ENCODE measurements around the gene CACNA1I. TPM values are rescaled to one million over a fixed set of nuclear protein-coding genes. Genes with fewer than 3 reads are reported as not detected.

The CACNA1I gene
- total and polyA plus RNA-seq, 2 donors (not counting 3 experiments of a cell fraction or from before 2014, with no cell fraction given): not detected

DNA sequence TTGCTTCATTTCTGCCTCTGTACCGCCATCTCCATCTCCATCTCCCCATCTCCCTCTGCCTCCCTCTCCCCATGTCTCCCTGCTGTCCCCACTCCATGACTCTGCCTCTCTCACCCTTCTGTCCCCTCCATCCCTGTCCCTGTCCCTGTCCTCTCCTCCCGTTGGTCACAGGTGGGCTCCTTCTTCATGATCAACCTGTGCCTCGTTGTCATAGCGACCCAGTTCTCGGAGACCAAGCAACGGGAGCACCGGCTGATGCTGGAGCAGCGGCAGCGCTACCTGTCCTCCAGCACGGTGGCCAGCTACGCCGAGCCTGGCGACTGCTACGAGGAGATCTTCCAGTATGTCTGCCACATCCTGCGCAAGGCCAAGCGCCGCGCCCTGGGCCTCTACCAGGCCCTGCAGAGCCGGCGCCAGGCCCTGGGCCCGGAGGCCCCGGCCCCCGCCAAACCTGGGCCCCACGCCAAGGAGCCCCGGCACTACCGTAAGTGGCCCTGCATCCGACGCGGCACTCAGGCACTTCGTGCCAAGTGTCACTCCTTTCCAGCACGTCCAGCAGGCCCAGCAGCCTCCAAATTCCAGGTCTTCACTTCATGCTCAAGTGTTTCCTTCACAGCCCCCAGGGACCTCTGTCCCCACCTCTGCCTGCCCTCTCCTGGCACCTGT, 76.0 kb downstream of the CACNA1I start:
- no peak for DNase-seq (ENCODE audit: low read depth, low spot score)
- intact Hi-C loops (cut with micrococcal nuclease) (no loop called here), dilution Hi-C loops (cut with MboI; ENCODE audit: extremely low pct_ligation_motif_present, low sequenced_read_pairs) (no loop called here)
- Histone ChIP-seq H3K27ac (ENCODE audit: insufficient read depth, low read depth, low read length) (no peak overlapping the region), H3K4me2 (ENCODE audit: insufficient read depth, low read length) (no peak overlapping the region), H2AFZ (ENCODE audit: low read depth, low read length) (no peak overlapping the region), H3K9me3 (replicated peaks; ENCODE audit: control insufficient read depth, insufficient read depth, low read length) (no peaks in the 10 kb centered on the region), H3K4me1 (ENCODE audit: control insufficient read depth, extremely low read depth, insufficient read depth, low read length) (no peaks in the 10 kb centered on the region), H3K9ac (replicated peaks; ENCODE audit: extremely low read depth, insufficient read depth, low read length) (no peak overlapping the region), H3K4me3 (replicated peaks in 1 of 3; ENCODE audit: insufficient read depth in 1 of 3, low read depth in 1 of 3, low read length in 3 of 3) (no peak overlapping the region), H3K36me3 (ENCODE audit: control insufficient read depth in 2 of 2, extremely low read depth in 1 of 2, insufficient read depth in 2 of 2, low read length in 2 of 2) (no peaks in the 10 kb centered on the region), H4K20me1 (replicated peaks; ENCODE audit: control insufficient read depth, extremely low read depth, insufficient read depth, low read length) (no peaks in the 10 kb centered on the region), H3K27me3 (ENCODE audit: control insufficient read depth in 2 of 2, insufficient read depth in 2 of 2, low read length in 2 of 2) (peaks cover 0 to under 1% of the 10 kb centered on the region in 2 experiments), H3K9me1 (replicated peaks; ENCODE audit: control insufficient read depth, extremely low read depth, insufficient read depth, low read length) (no peaks in the 10 kb centered on the region), H3K79me2 (ENCODE audit: control insufficient read depth, insufficient read depth, low read length) (no peaks in the 10 kb centered on the region)
- BruUV-seq (replicated peaks): no TSS peak
- TF ChIP-seq, protein P1, sequence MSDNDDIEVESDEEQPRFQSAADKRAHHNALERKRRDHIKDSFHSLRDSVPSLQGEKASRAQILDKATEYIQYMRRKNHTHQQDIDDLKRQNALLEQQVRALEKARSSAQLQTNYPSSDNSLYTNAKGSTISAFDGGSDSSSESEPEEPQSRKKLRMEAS (IDR thresholded peaks at IDR 0.05; ENCODE audit: insufficient read depth, insufficient read length): no peak
- TF ChIP-seq POLR2AphosphoS5 (IDR thresholded peaks at IDR 0.05; ENCODE audit: insufficient read depth, low read depth, low read length) (no peak), JUN (IDR thresholded peaks at IDR 0.05; ENCODE audit: borderline replicate concordance, insufficient read depth, insufficient read length, low read depth) (no peak)
- TF ChIP-seq, protein P2, sequence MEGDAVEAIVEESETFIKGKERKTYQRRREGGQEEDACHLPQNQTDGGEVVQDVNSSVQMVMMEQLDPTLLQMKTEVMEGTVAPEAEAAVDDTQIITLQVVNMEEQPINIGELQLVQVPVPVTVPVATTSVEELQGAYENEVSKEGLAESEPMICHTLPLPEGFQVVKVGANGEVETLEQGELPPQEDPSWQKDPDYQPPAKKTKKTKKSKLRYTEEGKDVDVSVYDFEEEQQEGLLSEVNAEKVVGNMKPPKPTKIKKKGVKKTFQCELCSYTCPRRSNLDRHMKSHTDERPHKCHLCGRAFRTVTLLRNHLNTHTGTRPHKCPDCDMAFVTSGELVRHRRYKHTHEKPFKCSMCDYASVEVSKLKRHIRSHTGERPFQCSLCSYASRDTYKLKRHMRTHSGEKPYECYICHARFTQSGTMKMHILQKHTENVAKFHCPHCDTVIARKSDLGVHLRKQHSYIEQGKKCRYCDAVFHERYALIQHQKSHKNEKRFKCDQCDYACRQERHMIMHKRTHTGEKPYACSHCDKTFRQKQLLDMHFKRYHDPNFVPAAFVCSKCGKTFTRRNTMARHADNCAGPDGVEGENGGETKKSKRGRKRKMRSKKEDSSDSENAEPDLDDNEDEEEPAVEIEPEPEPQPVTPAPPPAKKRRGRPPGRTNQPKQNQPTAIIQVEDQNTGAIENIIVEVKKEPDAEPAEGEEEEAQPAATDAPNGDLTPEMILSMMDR (IDR thresholded peaks at IDR 0.05; ENCODE audit: extremely low read depth in 1 of 2, insufficient read depth in 1 of 2, low read depth in 1 of 2, low read length in 2 of 2): no peak
- CTCF ChIA-PET: interaction anchor here (1.6 kb wide), 1 partner anchor 12 kb away, joined by 4 read pairs; no protein-coding TSS in a partner anchor
- POLR2A ChIA-PET: interaction anchor here (0.6 kb wide), 1 partner anchor 24 kb away, joined by 6 read pairs; no protein-coding TSS in a partner anchor
- no peak for FAIRE-seq
